Stimulated activated CD4-positive, alpha-beta T cell treated with anti-CD3 and anti-CD28 coated beads, Interleukin-1b, Interleukin-23, amount 100 ng/mL, for 24 hours (primary cell): ENCODE data around the gene PARD6G.
A peak's percentile ranks its signal among the peaks of the same experiment; 100 is the strongest.

Source experiments
- DNase-seq, 4 experiments: peaks; one replicate each; pipeline ENCODE4 v3.0.0-alpha.2; 2020; ENCODE audit warnings: low read depth in 4 of 4, low spot score in 1 of 4

The PARD6G gene

DNA sequence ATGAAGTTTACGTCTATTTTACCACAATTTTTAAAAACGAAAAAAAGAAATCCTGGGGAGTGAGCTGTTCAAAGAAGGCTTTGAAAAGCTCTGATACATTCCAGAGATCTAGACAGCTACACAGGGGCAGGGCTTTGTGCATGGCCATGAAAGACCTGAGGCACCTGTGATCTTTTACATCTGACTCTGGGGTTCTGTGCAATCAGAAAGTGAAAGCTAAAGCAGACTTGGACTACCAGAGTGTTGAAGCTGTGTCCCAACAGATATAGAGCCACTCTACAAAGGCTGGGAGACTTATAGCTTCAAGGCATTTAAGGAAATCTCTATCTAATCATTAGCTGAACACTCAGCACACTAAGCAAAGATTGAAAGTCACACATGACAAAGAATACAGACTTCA is 34.1 kb downstream of the PARD6G start:
- no peak for DNase-seq

DNA sequence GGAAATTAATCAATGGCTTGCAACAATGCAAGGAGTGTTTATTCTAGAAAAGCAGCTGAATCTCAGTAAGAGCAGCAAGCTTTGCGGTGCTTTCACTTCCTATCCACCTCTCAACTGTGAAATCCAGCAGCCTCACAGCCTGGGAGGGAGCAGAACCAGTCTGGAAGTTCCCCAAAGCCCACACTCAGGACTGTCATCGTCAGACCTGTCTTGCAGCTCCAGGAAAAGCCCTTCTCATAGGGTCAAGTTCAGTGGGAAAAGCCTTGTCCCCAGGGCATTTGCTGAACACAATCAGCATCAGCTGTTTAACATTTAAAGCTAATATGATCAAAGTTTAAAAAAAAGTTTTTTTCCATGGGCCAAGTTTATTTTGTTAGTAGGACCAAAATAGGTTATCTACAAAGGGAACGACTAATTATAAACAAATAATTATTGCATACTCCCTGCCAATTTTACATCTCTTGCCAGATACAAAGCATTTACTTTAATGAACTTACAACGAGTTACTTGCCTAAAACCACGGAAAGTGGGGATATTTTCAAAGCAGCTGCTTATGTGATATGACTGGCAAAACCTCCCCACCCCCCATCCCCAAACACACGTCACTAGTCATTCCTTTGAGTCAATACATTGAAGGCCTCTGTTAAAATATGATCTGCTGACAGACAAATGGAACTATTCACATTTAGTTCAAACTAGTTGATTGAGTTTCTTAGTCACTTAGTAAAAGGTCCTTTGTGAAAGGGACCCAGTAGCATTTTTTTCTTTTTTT is 36.8 kb downstream of the PARD6G start:
- no peak for DNase-seq

DNA sequence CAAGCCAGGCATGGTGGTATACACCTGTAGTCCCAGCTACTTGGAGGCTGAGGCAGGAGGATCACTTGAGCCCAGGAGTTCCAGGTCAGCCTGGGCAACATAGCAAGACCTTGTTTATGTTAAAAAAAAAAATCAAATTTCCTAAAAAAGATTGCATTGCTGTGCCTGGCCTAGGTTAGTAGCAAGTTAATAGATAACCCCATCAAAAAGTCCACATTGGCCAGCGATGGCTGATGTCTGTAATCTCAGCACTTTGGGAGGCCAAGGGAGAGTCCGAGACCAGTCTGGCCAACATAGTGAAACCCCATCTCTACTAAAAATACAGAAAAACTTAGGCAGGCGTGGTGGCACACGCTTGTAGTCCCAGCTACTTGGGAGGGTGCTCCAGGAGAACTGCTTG is 38.7 kb downstream of the PARD6G start:
- DNase-seq = no peak

DNA sequence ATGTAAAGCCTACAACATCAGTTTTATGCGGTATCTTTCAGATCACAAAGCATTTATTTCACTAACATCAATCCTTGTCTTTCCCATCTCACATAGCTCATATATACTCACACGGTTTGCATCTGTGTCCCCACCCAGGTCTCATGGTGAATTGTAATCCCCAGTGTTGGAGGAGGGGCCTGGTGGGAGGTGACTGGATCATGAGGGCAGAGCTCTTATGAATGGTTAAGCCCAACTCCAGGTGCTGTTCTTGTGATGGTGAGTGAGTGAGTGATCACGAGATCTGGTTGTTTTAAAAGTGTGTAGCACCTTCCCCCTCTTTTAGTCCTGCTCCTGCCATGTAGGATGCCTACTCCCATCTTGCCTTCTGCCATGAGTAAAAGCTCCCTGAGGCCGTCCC is 42.0 kb downstream of the PARD6G start:
- DNase-seq = no peak

DNA sequence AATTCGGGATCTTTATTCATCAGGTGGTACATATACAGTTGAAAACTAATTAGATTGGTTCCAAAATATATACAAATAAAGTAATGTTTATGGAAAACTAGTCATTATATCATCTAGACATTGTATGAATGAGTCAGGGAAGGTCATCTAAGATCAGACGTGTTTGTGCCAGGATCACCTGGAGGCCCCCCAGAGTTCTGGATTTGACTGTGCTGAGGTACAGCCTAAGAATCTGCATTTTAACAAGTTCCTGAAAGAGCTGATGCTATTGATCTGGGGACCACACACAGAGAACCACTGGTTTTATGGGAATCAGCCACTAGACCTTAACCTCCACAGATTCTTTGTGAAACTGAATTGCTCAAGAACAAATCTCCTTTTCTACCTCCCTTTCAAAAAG is 43.2 kb downstream of the PARD6G start:
- DNase-seq = no peak

DNA sequence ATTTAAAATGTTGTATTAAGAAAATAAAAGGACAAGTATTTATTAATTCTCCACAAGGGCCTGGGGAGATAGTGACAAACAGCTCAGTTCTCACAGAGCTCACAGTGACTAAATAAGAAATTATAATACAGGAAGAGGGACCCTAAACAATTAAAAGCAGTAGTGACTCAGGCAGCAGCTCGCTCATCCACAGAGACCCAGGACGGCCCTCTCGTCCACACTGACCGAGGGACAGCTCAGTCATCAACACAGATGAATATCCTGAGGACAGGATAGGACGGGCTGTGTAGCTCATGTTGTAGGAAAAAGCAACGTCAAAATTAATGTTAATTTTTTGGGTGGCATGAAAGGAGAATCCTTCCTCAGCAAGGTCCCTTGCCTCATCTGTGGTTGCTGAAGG is 44.1 kb downstream of the PARD6G start:
- no peak for DNase-seq

DNA sequence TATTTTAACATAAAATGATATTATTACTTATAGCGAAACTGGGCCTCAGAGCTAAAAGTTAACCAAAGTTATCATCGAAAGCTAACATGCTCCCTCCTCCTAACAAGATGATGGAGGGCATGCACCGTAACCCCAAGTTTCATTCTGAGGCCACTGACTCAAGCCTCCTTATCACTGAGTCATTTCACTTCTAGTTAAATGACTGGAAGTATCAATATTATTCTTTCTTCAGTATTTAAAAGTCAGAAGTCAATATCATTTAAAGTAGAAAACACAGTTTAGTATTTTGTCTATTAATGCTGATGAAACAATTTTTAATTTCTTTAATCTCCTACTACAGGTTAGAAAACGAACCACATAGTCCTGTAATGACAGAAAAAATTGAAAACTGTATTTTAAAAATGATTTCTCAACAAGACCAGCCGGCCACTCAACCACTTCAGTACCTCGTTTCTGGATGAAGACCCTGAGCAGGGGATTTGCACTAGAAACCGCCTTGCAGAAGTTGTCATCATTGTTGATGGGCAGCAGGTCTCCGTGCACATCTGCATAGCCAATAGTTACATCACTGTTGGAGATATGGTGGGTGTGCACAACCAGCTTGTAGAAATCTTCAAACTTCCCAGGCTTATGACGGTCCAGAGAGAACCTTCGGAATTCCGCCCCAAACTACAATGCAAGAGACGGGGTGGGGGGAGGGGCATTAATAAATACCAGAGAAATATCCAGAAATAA is 44.9 kb downstream of the PARD6G start:
- DNase-seq = peak in 1 of 4 experiments; percentile 43

DNA sequence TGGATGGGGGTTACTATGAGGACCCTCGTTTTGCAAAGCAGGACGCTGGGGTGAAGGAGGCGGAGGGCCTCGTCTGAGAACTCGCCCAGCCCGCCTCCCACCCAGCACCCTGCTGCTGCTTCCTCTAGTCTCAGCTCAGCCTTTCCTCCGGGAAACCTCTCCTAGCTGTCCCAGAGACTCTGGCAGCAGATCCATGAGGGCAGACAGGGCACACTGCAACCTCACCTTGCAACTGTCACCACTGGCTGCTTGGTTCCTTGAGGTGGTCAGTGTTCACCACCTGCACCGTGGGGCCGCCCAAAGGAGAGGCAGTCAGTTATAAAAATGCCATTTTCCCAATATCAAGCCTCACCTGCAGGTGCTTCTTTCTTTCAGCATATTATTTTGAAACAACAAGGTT is 45.6 kb downstream of the PARD6G start:
- no peak for DNase-seq

DNA sequence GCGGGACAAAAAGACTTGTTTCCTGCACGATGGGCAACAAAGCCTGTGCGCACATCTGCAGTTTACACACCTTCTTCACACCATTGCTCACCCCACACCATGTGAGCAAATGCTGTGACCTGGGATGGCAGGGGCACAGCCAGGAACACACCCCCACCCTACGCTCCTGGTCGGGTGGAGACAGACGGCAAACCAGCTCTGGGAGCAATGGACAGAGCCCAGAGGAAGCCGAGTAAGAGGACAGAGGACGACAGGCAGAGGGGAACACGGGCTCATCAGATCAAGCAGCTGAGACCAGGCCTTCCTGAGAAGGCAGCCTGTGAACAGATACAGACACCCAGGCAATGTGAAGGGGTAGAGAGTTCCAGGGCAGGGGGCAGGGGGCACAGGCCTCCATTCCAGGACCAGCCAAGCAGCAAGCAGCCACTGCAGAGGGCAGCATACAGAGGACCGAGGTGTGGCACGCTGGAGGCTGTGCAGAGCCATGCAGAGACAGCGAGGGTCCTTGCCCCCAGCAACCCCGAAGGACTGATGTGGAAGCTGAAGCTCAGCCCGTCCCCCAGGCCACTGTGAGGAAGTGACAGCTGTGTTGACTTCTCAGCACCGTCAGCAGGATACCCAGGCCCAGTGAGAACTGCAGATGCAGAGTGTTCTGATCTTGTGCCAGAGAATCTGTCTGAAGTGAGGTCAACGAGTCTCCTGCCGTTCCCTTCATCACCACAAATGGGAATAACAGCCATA is 46.2 kb downstream of the PARD6G start:
- no peak for DNase-seq

DNA sequence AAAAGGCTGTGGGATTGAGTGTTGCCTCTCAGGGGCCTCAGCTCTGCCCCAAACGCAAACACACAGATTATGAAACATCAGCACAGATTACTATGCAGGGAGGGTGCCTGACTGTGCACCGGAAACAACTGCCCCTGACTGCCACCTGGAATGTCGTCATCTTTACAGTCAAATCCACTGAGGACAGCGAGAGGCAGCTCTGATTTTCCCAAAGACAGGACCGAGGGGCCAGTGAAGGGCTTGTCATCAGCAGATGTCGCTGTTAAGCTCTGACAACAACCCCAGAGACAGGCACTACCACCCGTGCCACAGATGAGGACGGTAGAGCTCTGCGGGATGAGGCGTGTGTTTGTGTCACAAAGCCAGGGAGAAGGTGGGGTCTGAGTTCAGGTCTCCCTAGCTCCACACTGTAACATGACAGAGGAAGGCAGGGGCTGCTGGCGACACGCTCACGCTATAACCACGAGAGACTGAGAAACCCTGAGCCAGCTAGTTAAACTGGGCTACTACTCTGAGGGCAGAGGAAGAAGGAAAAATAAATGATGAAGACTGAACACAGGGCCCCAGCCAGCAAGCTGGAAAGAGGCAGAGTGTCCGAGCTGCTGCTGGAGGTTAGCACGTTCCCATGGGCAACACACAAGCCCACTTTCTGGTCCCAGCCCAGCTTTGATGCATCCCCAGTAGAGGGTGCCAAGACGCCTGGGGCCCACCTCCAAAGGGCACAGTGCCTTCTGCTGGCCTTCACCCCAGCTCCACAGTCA is 47.0 kb downstream of the PARD6G start:
- DNase-seq = no peak

DNA sequence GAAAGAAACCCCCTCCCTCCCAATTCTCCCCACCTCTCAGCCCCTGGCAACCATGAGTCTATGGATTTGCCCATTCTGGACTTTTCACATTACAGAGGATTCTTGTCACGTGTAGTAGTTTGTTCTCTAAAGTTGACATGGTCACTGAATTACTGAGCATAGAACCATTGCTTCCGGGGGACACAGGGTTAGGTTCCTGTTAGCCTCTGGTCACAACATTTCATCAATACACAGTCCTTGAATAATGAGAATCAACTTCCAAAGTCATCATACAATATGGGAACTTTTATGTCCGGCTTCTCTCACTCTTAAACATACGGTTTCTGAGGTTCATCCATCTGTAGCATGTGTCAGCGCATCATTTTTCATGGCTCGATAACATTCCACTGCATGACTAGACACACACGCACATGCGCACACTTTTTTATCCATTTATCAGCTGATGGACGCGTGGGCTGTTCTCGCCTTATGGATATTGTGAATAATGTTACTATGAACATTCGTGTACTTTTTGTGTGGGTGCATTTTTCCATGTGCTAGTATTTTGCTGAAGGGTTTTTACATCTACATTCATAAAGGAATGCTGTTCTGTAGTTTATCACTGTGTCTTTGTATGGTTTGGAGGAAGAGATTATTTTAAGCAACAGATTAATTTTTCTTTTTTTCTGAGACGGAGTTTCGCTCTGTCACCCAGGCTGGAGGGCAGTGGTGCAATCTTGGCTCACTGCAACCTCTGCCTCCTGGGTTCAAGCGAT is 48.1 kb downstream of the PARD6G start:
- DNase-seq = no peak

DNA sequence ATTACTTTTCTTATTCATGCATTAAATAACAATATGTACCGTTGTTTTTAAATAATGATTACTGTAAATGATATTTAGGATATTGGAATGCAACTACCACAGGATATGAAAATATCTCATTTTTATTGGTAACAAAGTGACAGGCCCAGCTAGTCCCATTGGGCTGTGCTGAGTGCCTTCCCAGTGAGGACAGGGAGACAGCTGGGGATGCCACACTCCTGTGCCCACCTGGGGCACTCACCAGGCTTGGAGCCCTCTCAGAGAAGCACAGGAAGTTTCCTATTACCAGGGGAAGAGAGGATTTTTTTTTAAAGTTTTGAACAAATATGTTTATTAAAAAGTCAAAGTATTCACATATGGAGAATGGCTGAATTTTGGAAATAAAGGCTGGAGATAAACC is 48.9 kb downstream of the PARD6G start:
- DNase-seq = no peak

DNA sequence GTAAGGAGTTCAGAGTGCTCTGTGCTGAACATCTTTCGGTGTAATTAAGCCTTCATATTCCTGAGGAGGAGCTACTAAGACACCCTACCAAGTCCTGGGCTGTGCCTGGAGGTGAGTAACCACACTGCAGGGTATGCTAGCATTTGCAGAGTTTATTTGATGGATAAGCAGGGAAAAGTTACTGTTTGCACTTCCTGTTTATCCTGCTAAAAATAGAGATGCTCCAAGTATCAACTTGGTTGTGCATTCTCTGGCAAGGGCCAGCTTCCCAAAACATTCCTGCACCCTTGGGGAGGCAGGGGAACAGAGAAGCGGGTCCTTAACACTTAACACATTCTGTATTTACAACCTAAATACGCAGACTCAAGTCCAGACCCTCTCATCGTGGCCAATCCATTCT is 49.8 kb downstream of the PARD6G start:
- DNase-seq = no peak

DNA sequence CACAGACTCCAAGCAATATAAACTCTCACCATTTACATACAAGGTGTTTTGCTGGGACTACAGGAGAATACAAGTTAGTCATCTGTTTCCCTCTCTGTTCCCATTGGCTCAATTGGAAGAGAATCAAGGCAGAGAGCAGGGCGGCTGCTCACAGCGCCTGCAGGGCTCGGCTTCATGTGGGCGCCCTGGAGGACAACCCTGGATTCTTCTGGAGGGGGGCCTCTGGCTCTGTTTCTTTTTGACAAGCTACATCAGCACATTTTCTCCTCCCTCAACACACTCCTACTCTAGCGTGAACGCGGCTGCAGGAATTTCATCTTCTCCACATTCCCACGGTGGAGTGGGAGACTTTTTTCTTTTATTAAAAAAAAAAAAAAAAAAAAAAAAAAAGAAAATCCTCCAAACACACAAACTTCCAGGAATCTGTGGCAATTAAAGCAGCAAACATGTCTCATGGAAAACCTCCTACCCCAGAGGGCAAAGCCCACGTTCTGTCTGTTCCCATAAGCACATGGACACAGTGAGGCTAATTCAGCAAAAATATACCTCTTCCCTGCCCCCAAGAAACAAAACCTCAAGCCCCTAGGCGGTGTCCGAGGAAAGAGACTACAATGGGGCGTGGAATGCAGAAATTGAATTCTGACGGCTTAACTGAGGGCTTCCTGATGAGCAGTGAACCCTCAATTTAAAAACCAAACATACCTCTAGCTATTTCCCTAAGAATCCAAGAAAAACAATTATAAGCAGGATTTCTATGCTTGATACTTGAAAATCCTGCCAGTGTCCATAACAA is 50.6 kb downstream of the PARD6G start:
- DNase-seq = no peak

DNA sequence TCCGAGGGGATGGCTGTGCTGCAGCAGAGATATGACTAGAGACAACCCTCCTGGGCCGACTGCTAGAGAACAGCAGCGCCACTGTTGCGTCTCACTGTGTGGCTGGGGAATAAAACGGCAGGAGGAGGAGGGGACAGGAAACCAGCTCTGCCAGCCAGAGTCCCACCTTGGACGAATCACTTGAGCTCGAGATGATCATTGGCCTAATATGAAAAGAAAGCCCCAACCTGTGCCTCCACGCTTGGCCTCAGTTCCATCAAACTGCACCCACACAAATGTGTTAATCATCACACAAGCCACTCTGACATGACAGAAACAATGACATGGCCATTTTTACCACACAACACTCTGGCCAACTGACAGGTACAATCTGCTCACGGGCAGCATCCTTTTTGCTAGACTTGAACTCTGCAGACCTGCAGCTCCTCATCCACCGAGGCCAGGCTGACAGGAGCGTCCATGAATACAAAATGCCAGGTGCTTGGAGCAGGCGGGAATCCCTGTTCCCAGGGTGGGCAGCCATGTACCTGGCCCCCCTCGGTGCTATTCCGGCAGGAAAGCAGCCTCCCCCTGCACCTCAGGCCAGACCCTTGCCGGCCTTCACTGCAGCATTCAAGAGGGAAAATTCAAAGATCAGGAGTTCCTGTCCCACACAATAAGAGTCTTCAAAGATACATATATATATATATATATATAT is 52.3 kb downstream of the PARD6G start:
- DNase-seq = no peak

DNA sequence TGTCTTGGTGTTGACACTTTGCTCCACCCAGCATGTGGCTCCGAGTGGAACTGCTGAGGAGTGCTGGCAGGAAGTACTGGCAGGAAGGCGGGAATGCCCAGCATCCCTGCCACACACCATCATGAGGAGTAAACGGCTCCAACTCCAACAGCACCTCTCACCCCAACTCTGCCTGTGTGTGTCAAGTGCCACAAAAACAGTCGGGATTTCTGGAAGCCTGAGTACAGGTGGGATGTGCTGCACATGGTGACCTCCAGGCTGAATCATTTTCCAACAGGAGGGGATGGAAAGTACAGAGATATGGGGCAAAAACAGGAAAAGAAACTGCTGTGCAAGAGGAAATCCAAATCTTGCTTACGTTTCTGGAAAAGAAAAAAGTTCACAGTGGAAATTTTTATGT is 53.6 kb downstream of the PARD6G start:
- no peak for DNase-seq

DNA sequence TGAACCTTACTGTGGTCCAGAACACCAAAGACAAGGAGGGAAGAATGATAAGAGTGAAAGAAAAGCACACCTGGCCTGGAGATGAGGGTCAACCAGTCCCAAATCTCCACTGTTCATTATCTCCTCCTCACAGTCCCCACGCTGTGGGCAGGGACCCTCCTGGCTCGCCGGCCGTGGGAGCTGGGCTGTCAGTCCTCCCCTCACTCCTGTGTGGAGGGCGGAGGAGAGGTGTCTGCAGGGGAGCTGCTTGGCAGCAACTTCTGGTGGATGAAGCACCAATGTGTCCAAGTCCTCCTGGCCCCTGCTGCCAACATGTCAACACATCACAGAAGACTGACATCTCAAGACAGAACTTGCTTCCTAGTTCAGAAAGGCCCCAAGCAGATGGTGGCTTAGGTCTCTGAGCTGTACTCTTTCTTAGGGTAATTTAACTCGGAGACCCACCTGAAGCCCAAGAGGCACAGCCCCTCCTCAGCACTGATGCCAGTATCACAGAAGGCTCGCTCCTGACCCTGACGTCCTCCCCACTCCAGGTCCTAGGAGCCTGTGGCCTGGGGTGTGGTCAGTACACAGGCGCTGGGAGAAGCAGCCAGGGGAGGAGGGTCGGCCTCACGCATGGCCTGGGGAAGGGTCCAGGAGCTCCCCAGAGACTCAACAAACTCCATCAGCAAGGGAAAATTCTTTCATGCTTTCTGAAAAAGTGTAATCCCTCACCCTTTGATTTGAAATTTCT is 54.5 kb downstream of the PARD6G start:
- DNase-seq = no peak

DNA sequence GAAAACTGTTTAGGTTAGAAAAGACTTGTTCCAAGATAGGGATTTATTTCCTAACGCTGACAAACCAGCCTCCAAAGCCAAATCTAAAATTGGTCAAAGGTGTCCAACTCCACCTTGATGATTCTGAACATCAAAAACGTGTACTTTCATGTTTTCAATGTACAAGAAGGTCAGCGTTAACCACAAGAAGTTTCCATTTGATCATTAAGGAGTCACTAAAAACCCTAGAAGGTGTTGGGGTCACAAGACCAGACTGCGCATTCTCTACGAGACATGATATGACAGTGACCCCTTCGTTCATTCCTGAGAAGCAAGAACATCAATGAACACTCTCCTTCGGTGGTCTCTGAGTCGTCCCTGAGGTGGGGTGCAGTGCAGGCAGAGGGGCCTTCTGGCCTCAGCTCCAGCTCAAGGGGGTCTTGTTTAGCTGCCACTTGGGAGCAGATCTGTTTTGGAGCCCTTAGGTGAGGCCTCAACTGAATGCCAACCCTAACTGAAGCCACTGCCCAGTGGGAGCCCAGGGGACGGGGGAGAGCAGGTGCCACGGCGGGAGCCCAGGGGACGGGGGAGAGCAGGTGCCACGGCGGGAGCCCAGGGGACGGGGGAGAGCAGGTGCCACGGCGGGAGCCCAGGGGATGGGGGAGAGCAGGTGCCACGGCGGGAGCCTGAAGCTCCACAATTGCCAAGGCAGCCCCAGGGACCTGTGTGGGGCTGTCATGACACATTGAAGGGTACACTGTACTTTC is 55.2 kb downstream of the PARD6G start:
- no peak for DNase-seq
